ENCODE data around the gene UBASH3B.

UBASH3B gene

GRCh38 chr11:122789907-122790306 lies 134.4 kb downstream of the UBASH3B start:
- DNase-seq = no peak

- DNase-seq = no peak
These were observed 135.9 kb downstream of the UBASH3B start for GRCh38 chr11:122791411-122791810.

DNA sequence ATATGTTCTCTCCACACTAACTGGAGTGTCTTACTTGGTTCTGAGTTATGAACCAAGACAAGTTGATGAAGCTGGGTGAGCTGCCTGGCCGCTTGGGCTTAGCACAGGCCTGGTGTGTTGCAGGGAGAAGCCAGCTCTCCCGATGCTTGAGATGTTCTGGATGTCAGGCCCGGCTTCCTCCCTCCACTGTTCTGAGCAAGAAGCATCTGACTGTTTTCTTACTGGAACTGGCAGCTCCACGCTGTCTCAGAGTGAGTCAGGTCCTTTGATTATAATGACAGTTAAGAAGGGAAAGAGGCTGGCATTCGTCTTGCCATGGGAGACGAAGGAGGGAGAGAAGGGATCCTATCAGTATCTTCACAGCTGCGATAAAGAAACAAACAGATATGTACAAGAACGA lies 136.3 kb downstream of the UBASH3B start:
- no peak for DNase-seq

DNA sequence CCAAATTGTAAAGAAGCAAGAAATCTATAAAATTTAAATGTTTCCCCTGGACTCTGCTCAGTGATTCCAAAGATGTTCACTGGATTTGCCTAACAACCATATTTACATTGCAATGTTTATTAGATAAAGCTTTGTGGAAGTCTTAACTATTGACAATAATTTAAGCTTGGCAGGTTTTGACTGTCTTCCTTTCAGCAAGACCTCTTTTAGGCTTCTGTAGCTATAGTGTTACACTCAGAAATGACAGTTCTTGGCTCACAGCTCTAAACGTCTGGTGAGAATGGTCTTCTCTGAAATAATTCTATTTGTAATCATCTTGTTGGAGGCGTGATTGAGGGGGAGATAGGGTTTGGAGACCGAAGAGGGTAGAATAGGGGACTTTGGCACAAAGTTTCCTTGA lies 138.0 kb downstream of the UBASH3B start:
- DNase-seq = no peak

DNA sequence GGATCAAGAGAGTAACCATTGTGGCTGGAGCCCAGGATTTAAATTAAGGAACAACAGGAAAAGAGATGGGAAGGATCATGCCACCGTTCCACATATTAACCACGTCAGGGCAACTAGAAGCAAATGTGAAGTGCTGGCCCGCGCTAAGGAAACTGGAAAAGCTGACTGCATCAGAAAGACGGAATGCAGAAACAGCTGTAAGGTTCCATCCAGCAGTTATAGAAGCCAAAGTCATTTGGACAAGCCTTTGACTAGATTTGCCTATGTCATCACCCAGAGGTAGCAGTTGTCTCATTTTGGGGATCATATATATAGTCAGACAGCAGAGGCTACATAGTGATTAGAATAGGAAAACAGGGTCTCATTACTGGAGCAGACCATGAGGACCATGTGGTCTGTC lies 139.8 kb downstream of the UBASH3B start:
- peak; percentile 59 for DNase-seq

- DNase-seq = no peak
These were observed 140.7 kb downstream of the UBASH3B start for GRCh38 chr11:122796128-122796717.

DNA sequence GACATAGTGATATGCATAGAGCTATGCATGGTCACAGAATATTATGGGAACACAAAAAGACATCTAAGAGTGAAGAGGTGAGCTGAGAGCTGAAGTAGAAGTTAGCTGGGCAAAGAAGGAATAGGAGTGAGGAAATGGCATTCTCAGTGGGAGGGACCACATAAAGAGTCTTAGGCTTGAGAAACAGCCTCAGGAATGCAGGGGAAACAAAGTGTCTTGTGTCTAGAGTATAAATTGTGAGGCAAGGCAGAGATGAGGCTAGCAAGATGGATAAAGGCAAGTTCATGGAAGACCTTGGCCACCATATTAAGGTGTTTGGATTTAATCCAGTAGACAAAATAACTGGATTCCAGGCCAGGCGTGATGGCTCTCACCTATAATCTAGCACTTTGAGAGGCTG lies 142.1 kb downstream of the UBASH3B start:
- DNase-seq = no peak

GRCh38 chr11:122799406-122800105 lies 144.0 kb downstream of the UBASH3B start:
- DNase-seq = no peak

DNA sequence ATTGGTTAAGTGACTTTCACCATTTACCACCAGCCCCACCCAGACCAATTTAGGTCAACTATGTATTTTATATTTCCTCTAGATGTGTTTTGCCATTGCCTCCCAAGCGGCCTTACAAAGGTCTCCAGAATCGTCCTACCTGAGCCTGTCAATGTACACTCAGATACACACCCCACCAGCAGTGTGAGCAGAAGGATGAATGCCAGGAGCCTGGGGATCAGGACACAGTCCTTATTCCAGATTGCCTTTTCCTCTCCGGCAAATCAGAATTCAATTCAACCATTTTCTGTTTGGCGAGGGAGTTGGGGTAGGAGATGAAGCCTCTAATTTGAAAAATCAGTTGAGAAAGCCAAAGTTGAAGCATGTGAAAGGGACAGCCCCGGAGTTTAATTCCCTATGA lies 147.4 kb downstream of the UBASH3B start:
- DNase-seq = no peak

DNA sequence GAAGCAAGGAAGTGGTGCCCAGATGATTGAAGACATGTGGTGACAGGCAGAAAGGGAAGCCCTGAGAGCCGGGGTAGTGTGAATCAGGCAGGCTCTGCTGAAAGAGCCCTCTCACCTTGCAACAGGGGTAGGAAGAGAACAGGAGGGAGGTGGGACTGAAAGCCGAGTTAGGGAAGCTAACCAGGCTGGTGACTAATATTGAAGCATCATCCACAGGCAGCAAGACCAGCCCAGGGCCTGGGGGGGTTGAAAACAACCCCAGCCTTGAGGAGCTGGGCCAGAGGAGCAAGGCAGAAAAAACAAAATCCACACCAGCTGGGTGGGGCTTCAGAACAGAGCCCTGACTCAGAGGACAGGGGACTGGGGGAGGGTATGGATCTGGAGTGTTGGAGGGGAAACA lies 147.8 kb downstream of the UBASH3B start:
- no peak for DNase-seq

GRCh38 chr11:122803716-122804115 lies 148.2 kb downstream of the UBASH3B start:
- DNase-seq = no peak

- no peak for DNase-seq
These were observed 148.6 kb downstream of the UBASH3B start for GRCh38 chr11:122804161-122804560.

- no peak for DNase-seq
These were observed 149.3 kb downstream of the UBASH3B start for GRCh38 chr11:122804796-122805195.

DNA sequence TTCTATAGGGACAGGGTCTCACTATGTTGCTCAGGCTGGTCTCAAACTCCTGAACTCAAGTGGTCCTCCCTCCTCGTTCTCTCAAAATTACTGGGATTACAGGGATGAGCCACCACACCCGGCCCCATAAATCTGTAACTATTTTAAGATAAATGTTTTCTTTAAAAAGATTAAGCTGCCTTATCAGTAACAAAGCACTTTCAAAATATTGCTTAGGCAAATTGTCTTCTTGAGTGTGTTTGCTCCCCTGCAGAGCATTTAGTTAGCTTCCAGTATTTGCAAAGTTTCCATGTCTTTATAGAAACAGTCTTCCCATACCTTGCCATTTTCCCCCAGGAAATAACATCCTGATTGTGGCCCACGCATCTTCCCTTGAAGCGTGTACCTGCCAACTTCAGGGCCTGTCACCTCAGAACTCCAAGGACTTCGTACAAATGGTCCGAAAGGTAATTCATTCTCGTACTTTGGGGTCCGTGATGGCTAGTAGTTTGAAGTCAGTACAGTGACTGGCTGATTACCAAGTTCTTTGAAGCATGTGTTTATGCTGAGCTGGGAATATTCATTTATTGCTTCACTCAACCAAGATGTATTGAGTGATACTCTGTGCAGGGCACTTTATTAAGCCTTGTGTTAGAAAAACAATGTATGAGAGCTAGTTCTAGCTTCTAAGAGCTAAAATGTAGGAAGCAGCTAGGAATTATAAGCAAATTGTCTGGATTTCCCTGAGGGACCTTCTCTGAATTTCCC lies 152.4 kb downstream of the UBASH3B start:
- no peak for DNase-seq

DNA sequence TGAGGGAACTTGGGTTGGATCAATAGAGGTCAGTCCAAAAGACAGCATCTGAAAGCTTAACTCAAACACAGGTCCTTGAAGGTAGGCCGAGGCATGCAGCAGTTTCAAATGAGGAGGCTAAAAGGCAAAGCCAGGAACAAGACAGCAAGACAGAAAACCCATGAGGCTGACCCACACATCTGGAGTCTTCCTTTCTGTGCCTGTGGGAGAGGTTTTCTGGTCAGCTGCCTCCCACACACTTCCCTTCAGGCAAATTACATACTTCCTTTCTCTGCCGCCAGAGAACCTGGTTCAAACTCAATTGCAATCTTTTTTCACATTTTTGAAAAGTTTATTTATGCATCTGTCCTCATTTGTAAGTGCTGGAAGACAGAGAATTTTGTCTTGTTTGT lies 153.0 kb downstream of the UBASH3B start:
- DNase-seq = no peak

DNA sequence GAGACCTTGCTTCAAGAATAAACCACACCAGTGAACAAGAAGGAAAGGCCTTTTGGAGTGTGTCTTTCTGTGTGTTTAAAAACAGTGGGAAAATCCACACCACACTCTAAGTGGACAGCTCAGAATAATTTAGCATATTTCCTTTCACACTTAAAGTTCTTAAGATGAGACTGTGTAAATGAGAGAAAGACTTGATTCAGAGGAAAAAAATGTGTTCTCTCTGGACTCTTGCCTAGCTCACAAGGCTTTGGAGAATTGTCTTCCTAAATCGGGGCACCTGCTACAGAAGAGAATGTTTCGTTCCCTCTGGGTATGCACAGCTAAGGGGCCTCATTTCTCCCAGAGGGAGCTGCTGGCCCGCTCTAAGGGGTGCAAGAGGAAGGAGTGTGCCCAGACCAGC lies 154.3 kb downstream of the UBASH3B start:
- DNase-seq = no peak

DNA sequence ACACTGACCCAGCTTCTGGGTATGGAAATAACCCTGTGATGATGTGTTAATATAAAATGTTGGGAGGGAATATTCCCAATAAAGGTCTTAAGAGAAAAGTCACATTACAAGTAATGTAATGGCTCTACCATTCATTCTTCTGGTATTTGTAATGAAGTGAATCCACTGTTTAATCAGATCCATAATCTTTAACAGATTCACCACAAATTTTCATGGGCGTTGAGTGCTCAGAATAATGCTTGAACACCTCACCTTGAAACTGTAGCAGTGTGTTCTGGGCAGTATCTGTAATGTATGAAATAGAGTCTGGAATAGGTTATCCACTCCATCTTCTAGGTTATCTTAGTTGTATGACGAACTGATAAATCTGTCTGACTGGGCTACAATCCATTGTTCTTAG lies 156.2 kb downstream of the UBASH3B start:
- no peak for DNase-seq

- no peak for DNase-seq
These were observed 157.1 kb downstream of the UBASH3B start for GRCh38 chr11:122812638-122813037.

GRCh38 chr11:122813176-122813893 lies 157.8 kb downstream of the UBASH3B start:
- DNase-seq = peak; percentile 27

GRCh38 chr11:122813894-122814270 lies 158.4 kb downstream of the UBASH3B start:
- no peak for DNase-seq

DNA sequence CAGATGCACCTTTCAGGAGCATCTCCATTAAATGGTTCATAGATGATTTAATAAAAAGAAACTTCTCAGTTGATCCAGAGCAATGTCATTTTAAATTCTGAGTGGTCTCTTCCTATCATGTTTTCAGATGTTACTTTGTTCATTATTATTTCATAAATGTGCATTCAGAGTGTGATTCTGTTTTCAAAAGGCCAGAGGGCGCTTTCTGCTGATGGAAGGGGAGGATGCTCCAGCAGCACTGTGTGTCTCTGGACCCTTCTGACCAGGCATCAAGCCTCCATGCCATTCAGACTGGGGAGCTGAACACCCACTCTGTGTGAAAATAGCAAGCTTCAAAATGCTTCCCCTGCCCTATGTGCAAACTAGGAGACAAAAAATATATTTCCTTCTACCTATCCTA lies 158.9 kb downstream of the UBASH3B start:
- no peak for DNase-seq

- no peak for DNase-seq
These were observed 160.4 kb downstream of the UBASH3B start for GRCh38 chr11:122815900-122816299.

DNA sequence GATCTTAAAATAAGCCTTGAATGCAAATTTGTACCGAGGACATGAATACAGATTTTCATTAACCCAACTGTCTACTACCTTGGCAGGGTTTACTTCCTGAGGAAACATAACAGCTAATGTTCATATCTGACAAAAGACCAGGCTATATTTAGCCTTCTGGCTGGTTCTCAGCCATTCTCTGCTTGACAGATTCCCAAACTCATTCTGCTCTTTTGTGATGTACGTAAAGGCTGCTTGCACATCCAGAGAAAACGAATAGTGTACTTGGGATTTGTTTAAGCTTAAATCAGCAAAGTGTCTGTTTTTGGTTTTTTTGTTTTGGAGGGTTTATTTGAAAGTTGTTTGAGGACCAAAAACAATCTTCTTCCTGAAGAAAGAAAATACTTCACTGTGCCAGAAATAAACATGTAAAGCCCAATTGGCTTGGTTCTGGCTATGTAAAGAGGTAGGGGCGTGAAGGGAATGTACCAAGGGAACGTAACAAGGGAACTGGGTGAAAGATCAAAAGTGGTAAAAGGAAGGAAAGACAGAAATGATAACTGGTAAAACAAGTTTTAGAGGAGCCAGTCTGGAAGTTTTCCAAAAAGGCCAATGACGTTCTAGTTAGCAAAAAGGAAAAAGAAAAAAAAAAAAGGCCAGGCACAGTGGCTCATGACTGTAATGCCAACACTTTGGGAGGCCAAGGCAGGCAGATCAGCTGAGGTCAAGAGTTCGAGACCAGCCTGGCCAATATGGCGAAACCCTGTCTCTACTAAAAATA lies 161.4 kb downstream of the UBASH3B start:
- DNase-seq = peak; percentile 49

Data from NCI-H526 treated with DMSO at 0.1 percent for 48 hours (cell line).